HG02610 (cell line): Measurements from ENCODE around the gene CCDC7.
"Not testable (repeated sequence)": the region's sequence is repeated elsewhere in the genome, so short reads cannot be mapped to it uniquely, and the experiment has no call there.

Experiments used
- ATAC-seq: cut with Tn5 transposase; IDR thresholded peaks from one replicate; pipeline ENCODE4 v1.9.1; 2021; ENCODE audit warnings: mild to moderate bottlenecking, moderate library complexity; ENCODE audit not compliant: unreplicated experiment

The CCDC7 gene

GRCh38 chr10:32446536-32447406 lies 831 bp downstream of the CCDC7 start:
- ATAC-seq, result peak; percentile 0

GRCh38 chr10:32454148-32454547 lies 8.2 kb downstream of the CCDC7 start:
- no peak for ATAC-seq

GRCh38 chr10:32459051-32459698 lies 13.2 kb downstream of the CCDC7 start:
- ATAC-seq, result no peak

- no peak for ATAC-seq
These were observed 15.3 kb downstream of the CCDC7 start for GRCh38 chr10:32461203-32461602.

- no peak for ATAC-seq
These were observed 25.3 kb downstream of the CCDC7 start for GRCh38 chr10:32471232-32471631.

GRCh38 chr10:32477499-32477898 lies 31.6 kb downstream of the CCDC7 start:
- no peak for ATAC-seq

DNA sequence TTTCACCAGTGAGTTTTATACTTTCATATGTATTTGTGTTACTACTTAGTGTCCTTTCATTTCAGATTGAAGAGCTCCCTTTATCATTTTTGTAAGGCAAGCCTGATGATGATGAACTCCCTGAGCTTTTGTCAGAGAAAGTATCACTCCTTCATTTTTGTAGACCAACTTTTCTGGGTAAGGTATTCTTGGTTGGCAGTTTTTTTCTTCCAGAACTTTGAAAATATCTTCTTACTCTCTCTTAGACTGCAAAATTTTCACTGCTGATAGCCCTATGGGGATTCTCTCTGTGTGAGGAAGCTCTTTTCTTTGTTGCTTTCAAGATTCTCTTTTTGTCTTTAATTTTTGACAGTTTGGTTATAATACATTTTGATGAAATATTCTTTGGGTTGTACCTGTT lies 35.7 kb downstream of the CCDC7 start:
- ATAC-seq, result no peak

- not testable (repeated sequence) for ATAC-seq
These were observed 37.1 kb downstream of the CCDC7 start for GRCh38 chr10:32483019-32483502.

- ATAC-seq, result not testable (repeated sequence)
These were observed 42.1 kb downstream of the CCDC7 start for GRCh38 chr10:32488038-32488437.

DNA sequence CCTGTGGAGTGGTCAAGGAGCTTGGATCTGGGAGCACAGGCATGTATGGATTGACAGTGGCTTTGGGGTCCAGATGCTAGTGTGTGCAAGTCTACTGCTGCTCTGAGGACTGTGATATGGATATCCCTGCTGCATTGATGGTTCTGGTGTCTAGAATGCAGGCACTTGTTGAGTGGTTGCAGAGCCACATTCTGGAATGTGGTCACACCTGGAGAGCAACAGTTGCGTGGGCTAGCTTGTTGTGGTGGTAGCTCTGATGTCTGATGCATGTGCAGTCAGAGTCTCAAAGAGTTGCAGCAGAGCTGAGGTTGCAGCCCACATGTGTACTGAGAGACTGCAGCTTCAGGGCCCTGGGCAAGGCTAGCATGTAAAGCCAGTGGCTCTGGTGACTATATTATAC lies 43.2 kb downstream of the CCDC7 start:
- ATAC-seq, result no peak

GRCh38 chr10:32489901-32490300 lies 44.0 kb downstream of the CCDC7 start:
- no peak for ATAC-seq

- ATAC-seq, result not testable (repeated sequence)
These were observed 48.6 kb downstream of the CCDC7 start for GRCh38 chr10:32494562-32494961.

- ATAC-seq, result not testable (repeated sequence)
These were observed 54.2 kb downstream of the CCDC7 start for GRCh38 chr10:32500136-32500535.

- ATAC-seq, result no peak
These were observed 56.0 kb downstream of the CCDC7 start for GRCh38 chr10:32501906-32502305.

DNA sequence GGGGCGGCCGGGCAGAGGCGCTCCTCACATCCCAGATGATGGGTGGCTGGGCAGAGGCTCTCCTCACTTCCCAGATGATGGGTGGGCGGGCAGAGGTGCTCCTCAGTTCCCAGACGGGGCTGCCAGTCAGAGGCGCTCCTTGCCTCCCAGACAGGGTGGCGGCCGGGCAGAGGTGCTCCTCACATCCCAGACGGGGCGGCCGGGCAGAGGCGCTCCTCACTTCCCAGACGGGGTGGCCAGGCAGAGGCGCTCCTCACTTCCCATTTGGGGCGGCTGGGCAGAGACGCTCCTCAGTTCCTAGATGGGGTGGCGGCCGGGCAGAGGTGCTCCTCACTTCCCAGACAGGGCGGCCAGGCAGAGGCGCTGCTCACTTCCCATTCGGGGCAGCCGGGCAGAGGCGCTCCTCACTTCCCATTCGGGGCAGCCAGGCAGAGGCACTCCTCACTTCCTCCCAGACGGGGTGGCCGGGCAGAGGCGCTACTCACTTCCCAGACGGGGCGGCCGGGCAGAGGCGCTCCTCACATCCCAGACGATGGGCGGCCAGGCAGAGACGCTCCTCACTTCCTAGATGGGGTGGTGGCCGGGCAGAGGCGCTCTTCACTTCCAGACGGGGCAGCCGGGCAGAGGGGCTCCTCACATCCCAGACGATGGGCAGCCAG lies 60.0 kb downstream of the CCDC7 start:
- not testable (repeated sequence) for ATAC-seq

GRCh38 chr10:32511599-32511998 lies 65.7 kb downstream of the CCDC7 start:
- ATAC-seq, result no peak

GRCh38 chr10:32516567-32517495 lies 70.9 kb downstream of the CCDC7 start:
- ATAC-seq, result no peak

DNA sequence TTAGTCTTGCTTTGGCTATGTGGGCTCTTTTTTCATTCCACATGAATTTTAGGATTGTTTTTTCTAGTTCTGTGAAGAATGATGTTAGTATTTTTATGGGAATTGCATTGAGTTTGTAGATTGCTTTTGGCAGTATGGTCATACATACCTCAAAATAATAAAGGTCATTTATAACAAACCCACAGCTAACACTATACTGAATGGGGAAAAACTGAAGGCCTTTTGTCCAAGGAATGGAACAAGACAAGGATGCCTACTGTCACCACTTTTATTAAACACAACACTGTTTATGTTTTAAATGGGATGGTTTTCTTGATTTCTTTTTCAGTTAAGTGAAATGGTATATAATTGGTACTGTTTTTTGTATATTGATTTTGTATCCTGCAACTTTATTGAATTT lies 84.3 kb downstream of the CCDC7 start:
- no peak for ATAC-seq

DNA sequence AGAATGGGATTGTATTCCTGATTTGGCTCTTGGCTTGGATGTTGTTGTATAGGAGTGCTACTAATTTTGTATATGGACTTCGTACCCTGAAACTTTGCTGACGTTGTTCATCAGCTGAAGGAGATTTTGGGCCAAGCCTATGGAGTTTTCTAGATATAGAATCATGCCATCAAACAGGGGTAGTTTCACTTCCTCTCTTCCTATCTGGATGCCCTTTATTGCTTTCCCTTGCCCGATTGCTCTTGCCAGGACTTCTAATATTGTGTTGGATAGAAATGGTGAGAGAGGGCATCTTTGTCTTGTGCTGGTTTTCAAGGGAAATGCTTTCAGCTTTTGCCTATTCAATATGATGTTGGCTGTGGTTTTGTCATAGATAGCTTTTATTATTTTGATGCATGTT lies 92.3 kb downstream of the CCDC7 start:
- no peak for ATAC-seq

GRCh38 chr10:32540691-32541470 lies 94.9 kb downstream of the CCDC7 start:
- no peak for ATAC-seq
